Ectodermal cell (in vitro differentiated cells): Measurements from ENCODE around the gene PRR20G. TPM values are rescaled to one million over a fixed set of nuclear protein-coding genes. Genes with fewer than 3 reads are reported as not detected.

Source experiments
- H3K27ac ChIP-seq: 2 replicates; pipeline ENCODE4 v1.7.0; 2013; ENCODE audit warnings: mild to moderate bottlenecking, low read depth, low read length; ENCODE audit not compliant: insufficient read depth, poor library complexity, severe bottlenecking
- H3K27me3 ChIP-seq: 2 replicates; pipeline ENCODE4 v1.7.0; 2013; ENCODE audit warnings: mild to moderate bottlenecking, low read length; ENCODE audit not compliant: insufficient read depth, control insufficient read depth, poor library complexity, severe bottlenecking
- H3K36me3 ChIP-seq: one replicate; pipeline ENCODE4 v1.7.0; 2013; ENCODE audit warnings: low read length; ENCODE audit not compliant: control insufficient read depth, insufficient read depth
- H3K4me1 ChIP-seq: one replicate; pipeline ENCODE4 v1.7.0; 2013; ENCODE audit warnings: low read length; ENCODE audit not compliant: control insufficient read depth, insufficient read depth
- H3K4me3 ChIP-seq: 2 replicates; pipeline ENCODE4 v1.7.0; 2013; ENCODE audit warnings: low read depth, low read length, control low read depth; ENCODE audit not compliant: insufficient read depth
- H3K9me3 ChIP-seq: 2 replicates; pipeline ENCODE4 v1.7.0; 2013; ENCODE audit warnings: mild to moderate bottlenecking, low read length, moderate library complexity; ENCODE audit not compliant: control insufficient read depth
- WGBS, 2 experiments: methylation state at CpG; one replicate each; pipeline ENCODE4 v1.1.7; 2013; ENCODE audit warnings: missing lambda C conversion rate in 2 of 2; 5-methylcytosine and 5-hydroxymethylcytosine counted together
- polyA plus RNA-seq, 4 experiments: library from polyadenylated mRNA; stranded (reverse); fragments of 50-300 nt; gene quantifications; one replicate each; pipeline ENCODE4 v1.2.3, GENCODE V29; 2013

Gene PRR20G
- polyA plus RNA-seq (2013, experiment 1 of 4): not detected
- not detected for polyA plus RNA-seq (2013, experiment 2 of 4)
- polyA plus RNA-seq (2013, experiment 3 of 4): not detected
- not detected for polyA plus RNA-seq (2013, experiment 4 of 4)

DNA sequence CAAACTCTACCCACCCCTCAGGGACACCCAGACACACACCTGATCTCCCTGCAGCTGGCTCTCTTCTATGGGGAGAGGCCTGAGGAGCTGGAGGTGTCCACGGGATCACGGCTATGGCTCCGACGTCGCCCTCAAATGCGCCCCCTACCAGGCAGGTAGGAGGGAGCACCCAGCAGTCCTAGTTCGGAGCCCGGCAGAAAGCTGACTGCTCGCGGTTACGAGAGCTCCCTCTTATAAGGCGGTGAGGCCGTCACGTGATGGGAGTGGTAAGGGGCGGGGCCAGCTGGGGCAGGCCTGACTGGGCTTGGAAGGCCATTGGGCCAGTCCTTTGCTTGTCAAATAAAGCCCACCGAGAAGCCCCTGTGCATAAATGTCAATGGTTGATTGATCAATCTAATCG lies at the start of gene PRR20G:
TSS of gene PRR20G (minus strand) at position 207 of the 400 bp plus-strand sequence. CDS start 681 bp downstream, outside the sequence.
- no peak within 1 kb of the TSS for H3K27ac ChIP-seq
- H3K27me3 ChIP-seq: no peaks in the 10 kb centered on the region
- H3K4me3 ChIP-seq: no peak within 1 kb of the TSS
- 87 to 89% methylated on average over 17 of the region's 17 CpGs for WGBS, 2 experiments
- H3K9me3 ChIP-seq: no peaks in the 10 kb centered on the region
- no peaks in the 10 kb centered on the region for H3K36me3 ChIP-seq
- H3K4me1 ChIP-seq: no peaks in the 10 kb centered on the region

DNA sequence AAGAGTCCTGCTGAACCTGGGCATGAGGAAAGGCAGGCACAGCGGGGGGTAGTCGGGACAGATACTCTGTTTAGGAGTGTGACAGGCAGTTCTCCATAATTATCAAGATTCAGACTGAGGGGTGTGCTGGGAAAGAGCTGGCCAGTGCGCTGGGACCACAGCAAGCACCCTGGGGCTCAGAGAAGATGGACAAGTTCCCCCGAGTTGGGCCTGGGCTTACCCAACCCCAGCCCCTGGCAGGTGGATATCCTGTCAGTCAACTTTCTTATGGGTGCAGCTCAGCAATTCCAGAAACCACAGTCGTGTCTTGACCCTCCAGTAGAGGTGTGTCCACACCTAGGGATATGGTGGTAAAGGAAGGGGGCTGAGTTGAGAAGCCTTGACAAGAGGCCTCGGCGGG lies 49.2 kb upstream of the PRR20G start:
- Histone ChIP-seq H3K27ac (no peak overlapping the region), H3K9me3 (no peaks in the 10 kb centered on the region), H3K4me3 (no peak overlapping the region), H3K36me3 (no peaks in the 10 kb centered on the region), H3K4me1 (no peaks in the 10 kb centered on the region), H3K27me3 (peaks cover 22% of the 10 kb centered on the region)
- 92 to 93% methylated on average over 7 of the region's 7 CpGs for WGBS, 2 experiments

DNA sequence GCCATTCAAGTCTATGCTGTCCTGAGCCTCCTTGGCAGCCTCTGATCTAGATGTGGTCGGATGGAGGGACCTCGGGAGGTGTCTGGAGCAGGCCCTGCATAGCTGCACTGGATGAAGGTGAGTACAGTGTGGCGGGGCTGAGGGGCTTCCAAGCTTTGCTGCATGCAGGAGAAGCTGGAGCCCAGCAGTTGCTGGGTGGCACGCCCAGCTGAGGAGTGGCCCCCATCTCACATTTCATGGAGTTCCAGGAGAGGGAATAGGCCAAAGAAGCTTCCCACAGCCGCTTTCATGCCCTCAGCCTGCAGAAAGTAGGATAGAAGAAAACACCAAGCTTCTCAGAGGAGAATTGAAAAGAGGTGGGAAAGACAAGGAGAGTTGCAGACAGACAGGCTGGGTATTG lies 48.3 kb upstream of the PRR20G start:
- H3K4me1 ChIP-seq: no peaks in the 10 kb centered on the region
- peaks cover 22% of the 10 kb centered on the region for H3K27me3 ChIP-seq
- H3K36me3 ChIP-seq: no peaks in the 10 kb centered on the region
- no peaks in the 10 kb centered on the region for H3K9me3 ChIP-seq
- WGBS, 2 experiments: 80 to 84% methylated on average over 5 of the region's 5 CpGs
- H3K27ac ChIP-seq: no peak overlapping the region
- H3K4me3 ChIP-seq: no peak overlapping the region

DNA sequence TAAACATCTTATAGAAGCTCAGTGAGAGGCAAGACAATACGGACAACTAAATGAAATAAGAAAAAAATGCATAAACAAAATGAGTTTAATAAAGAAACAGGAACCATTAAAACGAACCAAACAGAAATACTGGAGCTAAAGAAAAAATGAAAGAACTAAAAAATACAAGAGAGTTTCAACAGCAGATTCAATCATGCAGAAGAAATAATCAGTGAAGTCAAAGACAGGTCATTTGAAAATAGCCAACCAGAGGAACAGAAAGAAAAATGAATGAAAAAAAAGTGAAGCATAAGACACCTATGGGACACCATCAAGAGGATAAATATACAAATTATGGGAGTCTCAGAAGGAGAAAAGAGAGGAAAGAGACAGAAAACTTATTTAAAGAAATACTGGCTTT lies 42.5 kb upstream of the PRR20G start:
- Histone ChIP-seq H3K4me3 (no peak overlapping the region), H3K27ac (no peak overlapping the region)

DNA sequence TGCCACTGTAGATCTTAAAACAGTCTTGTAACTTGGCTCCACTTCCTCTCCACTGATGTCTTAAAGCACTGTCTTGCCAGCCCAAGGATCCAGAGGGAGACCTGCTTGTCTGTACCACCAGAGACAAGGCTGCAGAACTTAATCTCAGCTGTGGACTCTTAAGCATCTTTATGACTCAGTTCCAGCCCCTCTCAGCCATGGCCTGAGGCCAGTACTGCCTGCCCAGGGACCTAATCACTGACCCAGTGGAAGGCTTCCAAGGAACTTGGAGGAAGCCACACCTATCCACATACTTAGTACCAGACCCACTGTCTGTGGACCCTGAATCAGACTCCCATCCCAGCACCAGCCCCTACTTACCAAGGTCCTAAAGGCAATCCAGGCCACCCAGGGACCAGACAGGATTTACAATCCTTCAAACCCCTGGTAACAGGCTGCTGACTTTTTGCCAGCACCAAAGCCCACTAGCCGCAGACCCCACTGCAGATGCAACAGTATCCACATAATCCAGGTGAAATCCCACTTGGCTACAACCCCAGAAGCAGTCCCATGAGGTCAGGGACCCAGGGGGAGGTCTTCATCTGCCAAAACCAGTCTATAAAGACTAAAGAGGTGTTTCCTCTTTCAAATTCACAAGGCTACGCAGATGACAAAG lies 41.9 kb upstream of the PRR20G start:
- no peaks in the 10 kb centered on the region for H3K27me3 ChIP-seq
- no peaks in the 10 kb centered on the region for H3K4me1 ChIP-seq
- WGBS, 2 experiments: 95 to 96% methylated on average over 2 of the region's 2 CpGs
- no peaks in the 10 kb centered on the region for H3K36me3 ChIP-seq
- no peak overlapping the region for H3K27ac ChIP-seq
- no peak overlapping the region for H3K4me3 ChIP-seq
- H3K9me3 ChIP-seq: no peaks in the 10 kb centered on the region

More for the DNA sequence above, 42.5 kb upstream of the PRR20G start:
- WGBS, 2 experiments: 67% methylated on average over 1 of the region's 2 CpGs; no CpG with 5 or more reads in 1 of the 2 experiments
- Histone ChIP-seq H3K9me3 (no peaks in the 10 kb centered on the region), H3K27me3 (no peaks in the 10 kb centered on the region), H3K4me1 (no peaks in the 10 kb centered on the region), H3K36me3 (no peaks in the 10 kb centered on the region)

DNA sequence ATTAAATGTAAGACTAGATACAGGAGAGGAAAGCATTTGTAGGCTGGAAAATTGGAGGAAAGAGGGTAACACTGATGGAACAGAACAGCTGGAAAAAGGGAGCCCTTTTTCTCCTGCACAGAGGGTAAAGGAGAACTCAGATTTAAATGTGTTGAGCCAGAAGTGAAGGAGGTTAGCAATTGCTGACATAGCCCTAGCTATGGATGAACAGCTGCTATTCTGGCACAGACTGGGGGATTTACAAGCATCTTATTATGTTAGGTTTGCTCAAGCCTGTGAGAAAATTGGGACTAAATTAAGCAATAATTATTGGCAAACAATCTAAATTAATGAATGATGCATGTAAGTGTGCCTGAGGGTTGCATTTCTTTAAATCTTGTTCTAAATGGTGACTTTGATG lies 40.6 kb upstream of the PRR20G start:
- Histone ChIP-seq H3K4me1 (no peaks in the 10 kb centered on the region), H3K36me3 (no peaks in the 10 kb centered on the region), H3K9me3 (no peaks in the 10 kb centered on the region), H3K27me3 (no peaks in the 10 kb centered on the region), H3K4me3 (no peak overlapping the region), H3K27ac (no peak overlapping the region)

DNA sequence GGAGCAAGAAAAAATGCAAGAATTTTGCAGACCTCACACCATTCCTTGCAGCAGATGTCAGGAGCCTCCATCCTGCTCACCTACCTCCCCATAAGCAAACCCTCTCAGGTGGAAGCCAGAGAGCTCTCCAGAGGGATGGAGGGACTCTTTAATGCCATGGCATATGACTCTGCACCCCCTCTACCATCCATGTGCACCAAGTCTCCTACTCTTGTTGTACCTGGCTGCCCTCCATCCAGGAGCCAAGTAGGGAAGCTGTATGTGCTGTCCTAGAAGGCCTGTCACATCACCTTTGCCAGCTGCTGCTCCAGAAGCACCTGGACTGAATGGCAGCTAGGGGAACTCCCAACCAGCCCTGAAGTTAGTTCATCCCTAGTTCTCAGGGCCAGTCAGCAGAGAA lies 38.5 kb upstream of the PRR20G start:
- Histone ChIP-seq H3K9me3 (no peaks in the 10 kb centered on the region), H3K4me1 (no peaks in the 10 kb centered on the region), H3K36me3 (no peaks in the 10 kb centered on the region), H3K27ac (no peak overlapping the region), H3K4me3 (no peak overlapping the region), H3K27me3 (peaks cover 4% of the 10 kb centered on the region)

DNA sequence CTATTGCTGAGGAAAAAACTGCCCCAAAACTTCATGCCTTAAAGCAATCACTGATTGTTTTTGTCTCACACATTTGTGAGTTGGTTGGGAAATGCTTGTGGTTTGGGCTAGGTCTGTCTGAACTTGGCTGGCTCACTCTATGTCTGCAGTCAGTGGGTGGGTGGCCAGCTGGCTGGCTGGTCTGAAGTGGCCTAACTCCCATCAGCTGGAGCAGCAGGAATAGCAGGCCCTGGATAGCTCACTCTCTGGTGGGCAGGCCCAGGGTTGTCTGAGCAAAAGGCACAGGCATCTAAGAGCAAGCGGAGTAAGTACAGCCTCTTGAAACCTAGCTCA lies 37.7 kb upstream of the PRR20G start:
- Histone ChIP-seq H3K27me3 (peaks cover 4% of the 10 kb centered on the region), H3K4me3 (no peak overlapping the region), H3K27ac (no peak overlapping the region), H3K4me1 (no peaks in the 10 kb centered on the region), H3K9me3 (no peaks in the 10 kb centered on the region), H3K36me3 (no peaks in the 10 kb centered on the region)
- 95 to 98% methylated on average over 1 of the region's 1 CpG for WGBS, 2 experiments

DNA sequence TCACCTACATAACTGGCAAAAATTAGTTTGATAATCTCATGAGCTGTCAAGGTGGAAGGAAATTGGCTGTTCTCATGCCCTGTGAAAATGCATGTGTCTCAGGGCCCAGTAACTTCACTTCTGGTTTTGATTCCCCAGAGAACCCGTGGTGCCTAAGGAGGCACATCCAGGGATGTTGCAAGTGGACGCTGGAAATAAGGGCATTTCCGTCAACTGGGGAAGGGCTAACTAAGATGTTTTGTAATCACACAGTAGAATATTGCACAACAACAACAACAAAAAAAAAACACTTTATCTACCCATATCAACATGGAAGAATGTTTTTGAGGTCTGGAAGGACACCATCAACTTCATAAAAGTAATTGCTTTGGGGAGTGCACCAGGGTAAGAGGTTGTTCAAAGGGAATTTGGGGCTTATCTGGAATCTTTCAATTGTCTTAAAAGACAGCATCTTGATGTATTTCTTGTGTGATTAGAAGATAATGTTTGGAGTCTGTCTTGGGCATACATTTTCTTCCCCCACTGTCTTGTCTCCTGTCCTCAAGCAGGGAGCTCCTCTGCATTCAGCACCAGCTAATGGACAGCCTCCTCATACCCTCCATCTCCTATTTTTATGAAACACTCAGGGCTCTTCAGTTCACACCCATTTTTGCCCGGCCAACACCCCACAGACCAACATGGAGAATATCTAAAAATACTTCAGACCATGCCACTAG lies 37.2 kb upstream of the PRR20G start:
- Histone ChIP-seq H3K27ac (no peak overlapping the region), H3K9me3 (no peaks in the 10 kb centered on the region), H3K4me3 (no peak overlapping the region), H3K4me1 (no peaks in the 10 kb centered on the region), H3K36me3 (no peaks in the 10 kb centered on the region), H3K27me3 (peaks cover 4% of the 10 kb centered on the region)
- WGBS, 2 experiments: 87 to 90% methylated on average over 4 of the region's 4 CpGs

DNA sequence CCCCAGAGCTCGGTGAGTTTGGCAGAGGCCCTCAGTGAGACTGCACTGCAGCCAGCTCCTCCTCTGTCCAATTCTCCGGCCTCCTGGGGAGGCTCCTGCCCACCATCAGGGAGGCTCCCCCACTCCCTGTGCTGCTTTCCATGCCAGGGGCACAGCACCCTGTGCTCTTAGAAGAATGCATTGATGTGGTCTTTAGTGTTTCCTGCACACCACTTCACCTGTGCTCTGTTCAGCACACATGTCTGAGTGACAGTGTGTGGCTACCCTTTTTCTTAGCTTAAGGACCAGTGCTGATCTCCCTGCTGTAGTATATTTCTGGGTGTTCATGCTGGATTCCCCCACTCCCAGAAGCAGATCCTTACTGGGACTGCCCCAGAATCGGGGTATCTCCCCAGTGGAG lies 36.2 kb upstream of the PRR20G start:
- H3K9me3 ChIP-seq: no peaks in the 10 kb centered on the region
- no peak overlapping the region for H3K27ac ChIP-seq
- no peaks in the 10 kb centered on the region for H3K36me3 ChIP-seq
- H3K27me3 ChIP-seq: peaks cover 4% of the 10 kb centered on the region
- no peak overlapping the region for H3K4me3 ChIP-seq
- WGBS, 2 experiments: 86% methylated on average over 3 of the region's 3 CpGs
- no peaks in the 10 kb centered on the region for H3K4me1 ChIP-seq
